Neural progenitor cell (in vitro differentiated cells): ENCODE measurements around the gene CTIF. TPM values are rescaled to one million over a fixed set of nuclear protein-coding genes. Genes with fewer than 3 reads are reported as not detected.

Experiments used
- DNase-seq: peaks from one replicate; pipeline ENCODE4 v3.0.0-alpha.2; 2016; ENCODE audit warnings: low spot score
- H2AFZ ChIP-seq: fragments of 200-600 bp; sonication (generic); replicated peaks from 2 replicates; pipeline ENCODE4 v1.6.1; 2016; ENCODE audit warnings: antibody characterized with exemption
- H3F3A ChIP-seq: fragments of 200-600 bp; sonication (generic); 2 replicates; pipeline ENCODE4 v1.6.1; 2016; ENCODE audit warnings: antibody characterized with exemption, low read depth
- H3K27ac ChIP-seq: fragments of 200-600 bp; sonication (generic); 2 replicates; pipeline ENCODE4 v1.5.1; 2016; ENCODE audit warnings: mild to moderate bottlenecking
- H3K27me3 ChIP-seq: fragments of 200-600 bp; sonication (generic); 2 replicates; pipeline ENCODE4 v1.6.1; 2016; ENCODE audit warnings: mild to moderate bottlenecking, moderate library complexity
- H3K36me3 ChIP-seq: fragments of 200-600 bp; sonication (generic); 2 replicates; pipeline ENCODE4 v1.5.1; 2016
- H3K4me1 ChIP-seq: fragments of 200-600 bp; sonication (generic); 2 replicates; pipeline ENCODE4 v1.6.1; 2016; ENCODE audit warnings: mixed run types
- H3K4me2 ChIP-seq: fragments of 200-600 bp; sonication (generic); 2 replicates; pipeline ENCODE4 v1.6.1; 2016
- H3K4me3 ChIP-seq: fragments of 200-600 bp; sonication (generic); 2 replicates; pipeline ENCODE4 v1.5.1; 2016
- H3K79me2 ChIP-seq: fragments of 200-600 bp; sonication (generic); 2 replicates; pipeline ENCODE4 v1.6.1; 2016; ENCODE audit warnings: low read depth
- H3K9ac ChIP-seq: fragments of 200-600 bp; sonication (generic); 2 replicates; pipeline ENCODE4 v1.6.1; 2016
- H3K9me3 ChIP-seq: fragments of 200-600 bp; sonication (generic); 2 replicates; pipeline ENCODE4 v1.5.1; 2016; ENCODE audit warnings: low read depth
- H4K20me1 ChIP-seq: fragments of 200-600 bp; sonication (generic); 2 replicates; pipeline ENCODE4 v1.6.1; 2016; ENCODE audit warnings: low read depth
- H3K27ac Mint-ChIP-seq: 3 replicates; pipeline ENCODE4 v1.8.0; 2021; ENCODE audit warnings: mixed read lengths
- H3K27me3 Mint-ChIP-seq: 2 replicates; pipeline ENCODE4 v1.8.0; 2022; ENCODE audit warnings: low read depth, mild to moderate bottlenecking, inconsistent platforms, moderate library complexity, mixed read lengths; ENCODE audit not compliant: insufficient read depth
- H3K36me3 Mint-ChIP-seq: 3 replicates; pipeline ENCODE4 v1.8.0; 2021; ENCODE audit warnings: mixed read lengths
- H3K4me1 Mint-ChIP-seq: 3 replicates; pipeline ENCODE4 v1.8.0; 2021; ENCODE audit warnings: mixed read lengths
- H3K4me3 Mint-ChIP-seq: 3 replicates; pipeline ENCODE4 v1.8.0; 2021; ENCODE audit warnings: mild to moderate bottlenecking, moderate library complexity, mixed read lengths
- H3K9me3 Mint-ChIP-seq: 3 replicates; pipeline ENCODE4 v1.8.0; 2020; ENCODE audit warnings: mixed read lengths
- CTCF ChIP-seq: fragments of 200-600 bp; sonication (generic); IDR thresholded peaks from 2 replicates; pipeline ENCODE4 v1.5.1; 2017; ENCODE audit warnings: antibody characterized with exemption, mild to moderate bottlenecking
- EZH2 ChIP-seq: fragments of 200-600 bp; sonication (generic); IDR thresholded peaks from 2 replicates; pipeline ENCODE4 v1.6.1; 2017; ENCODE audit warnings: antibody characterized with exemption, mild to moderate bottlenecking, moderate library complexity
- EZH2phosphoT487 ChIP-seq: fragments of 200-600 bp; sonication (generic); IDR thresholded peaks from 2 replicates; pipeline ENCODE4 v1.6.1; 2017; ENCODE audit warnings: antibody characterized with exemption
- total RNA-seq: library from RNA; depleted of rRNA; stranded (reverse); fragments of >200 nt; gene quantifications from 2 replicates; pipeline ENCODE4 v1.2.3, GENCODE V29; 2015; ENCODE audit warnings: low replicate concordance

CTIF gene
- total RNA-seq, 1 donor from 2014 or later = 17.6 TPM

DNA sequence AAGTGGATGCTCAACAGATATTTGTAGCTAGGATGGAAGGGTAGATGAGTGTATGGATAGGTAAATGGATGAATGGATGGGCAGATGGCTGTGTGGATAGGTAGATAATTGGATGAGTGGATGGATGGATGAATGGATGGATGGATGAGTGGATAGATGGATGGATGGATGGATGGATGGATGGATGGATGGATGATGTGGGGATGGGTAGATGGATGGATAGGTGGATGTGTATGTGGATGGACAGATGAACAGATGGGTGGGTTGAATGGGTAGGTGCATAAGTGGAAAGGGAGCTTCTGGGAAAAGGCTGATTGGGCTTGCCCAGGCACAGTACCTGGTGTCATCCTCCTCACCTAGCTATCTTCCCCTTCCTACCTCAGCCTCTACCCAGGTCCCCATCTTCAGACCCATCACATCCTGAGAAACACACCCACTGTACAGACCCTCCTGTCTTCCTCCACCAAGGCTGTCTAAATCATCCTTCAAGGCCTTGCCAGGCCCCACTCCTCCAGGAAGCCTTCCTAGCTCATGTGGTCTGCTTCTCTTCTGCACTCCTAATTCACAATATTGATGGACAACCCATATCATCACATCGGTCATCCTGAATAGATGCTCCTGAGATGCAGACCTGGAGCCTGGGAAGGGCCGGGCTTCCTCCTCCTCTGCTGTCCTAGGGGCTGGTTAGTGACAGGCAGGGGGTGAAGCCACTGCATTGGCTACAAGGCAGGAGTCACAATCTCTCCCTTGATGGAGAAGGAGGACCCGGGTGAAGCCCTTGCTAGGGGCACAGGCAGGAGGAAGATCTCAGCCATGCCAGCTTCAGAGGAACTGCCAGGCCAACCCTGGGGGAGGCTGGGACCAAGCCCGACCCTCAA lies 362.6 kb downstream of the CTIF start:
- Histone ChIP-seq H3K9ac (no peak overlapping the region), H2AFZ (no peak overlapping the region), H3K9me3 (no peaks in the 10 kb centered on the region), H3K36me3 (no peaks in the 10 kb centered on the region), H3K27ac (no peak overlapping the region), H3K4me3 (no peak overlapping the region), H3K4me2 (no peak overlapping the region), H3K79me2 (no peaks in the 10 kb centered on the region), H3F3A (no peaks in the 10 kb centered on the region), H3K27me3 (no peaks in the 10 kb centered on the region), H4K20me1 (no peaks in the 10 kb centered on the region), H3K4me1 (no peaks in the 10 kb centered on the region)
- no peak for DNase-seq
- Mint-ChIP-seq H3K27ac (no peak overlapping the region), H3K27me3 (peaks cover 13% of the 10 kb centered on the region), H3K4me3 (no peak overlapping the region), H3K9me3 (peaks cover 22% of the 10 kb centered on the region), H3K4me1 (peaks cover 16% of the 10 kb centered on the region), H3K36me3 (no peaks in the 10 kb centered on the region)
- TF ChIP-seq EZH2phosphoT487 = no peak

DNA sequence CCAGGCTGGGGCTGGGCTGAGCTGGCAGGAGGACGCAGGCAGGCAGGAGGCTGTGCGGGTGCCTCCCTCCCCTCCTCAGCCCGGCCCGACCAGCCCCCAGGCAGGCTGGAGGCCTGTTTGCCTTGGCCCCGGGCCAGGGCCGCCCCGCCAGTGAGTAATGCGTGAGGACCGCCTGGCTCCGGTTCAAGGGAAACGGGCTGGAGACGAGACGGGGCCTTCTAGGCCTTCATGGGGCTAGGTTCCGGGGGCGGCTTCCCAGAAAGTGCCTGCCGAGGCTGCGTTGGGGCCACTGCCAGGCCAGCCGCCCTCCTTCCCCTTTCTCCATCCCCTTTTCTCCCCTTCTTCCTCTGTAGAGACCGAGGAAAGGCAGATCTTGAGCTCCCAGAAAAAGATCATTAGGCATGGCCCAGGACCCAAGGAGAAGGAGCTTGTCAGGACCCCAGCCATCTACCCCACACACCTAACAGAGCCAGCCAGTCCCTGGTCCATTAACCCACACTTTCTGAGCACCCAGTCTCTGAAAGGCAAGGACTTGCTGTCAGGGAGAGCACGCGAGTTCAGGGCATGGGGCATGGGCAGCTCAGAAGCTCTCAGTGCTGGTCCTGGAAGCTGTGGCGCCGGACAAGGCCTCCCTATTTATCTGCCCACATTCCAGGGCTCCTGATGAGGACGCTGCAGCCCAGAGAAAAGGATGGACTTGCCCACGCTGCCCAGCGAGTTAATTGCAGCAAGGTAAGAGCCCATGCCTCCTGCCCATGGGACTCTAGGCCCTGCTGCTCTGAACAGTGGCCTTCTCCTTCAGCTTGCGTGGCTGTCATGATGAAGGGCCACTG lies 363.4 kb downstream of the CTIF start:
- Histone ChIP-seq H2AFZ (no peak overlapping the region), H3K9me3 (no peaks in the 10 kb centered on the region), H3K4me1 (no peaks in the 10 kb centered on the region), H3K27ac (no peak overlapping the region), H3K27me3 (no peaks in the 10 kb centered on the region), H3K79me2 (no peaks in the 10 kb centered on the region), H3K4me3 (no peak overlapping the region), H4K20me1 (no peaks in the 10 kb centered on the region), H3F3A (no peaks in the 10 kb centered on the region), H3K36me3 (no peaks in the 10 kb centered on the region), H3K9ac (no peak overlapping the region), H3K4me2 (no peak overlapping the region)
- Mint-ChIP-seq H3K27ac (peak overlapping the region; percentile 43), H3K36me3 (no peaks in the 10 kb centered on the region), H3K27me3 (peaks cover 13% of the 10 kb centered on the region), H3K4me1 (peaks cover 10% of the 10 kb centered on the region), H3K9me3 (peaks cover 22% of the 10 kb centered on the region), H3K4me3 (no peak overlapping the region)
- no peak for DNase-seq
- no peak for TF ChIP-seq EZH2
- no peak for TF ChIP-seq CTCF
- TF ChIP-seq EZH2phosphoT487 = no peak

DNA sequence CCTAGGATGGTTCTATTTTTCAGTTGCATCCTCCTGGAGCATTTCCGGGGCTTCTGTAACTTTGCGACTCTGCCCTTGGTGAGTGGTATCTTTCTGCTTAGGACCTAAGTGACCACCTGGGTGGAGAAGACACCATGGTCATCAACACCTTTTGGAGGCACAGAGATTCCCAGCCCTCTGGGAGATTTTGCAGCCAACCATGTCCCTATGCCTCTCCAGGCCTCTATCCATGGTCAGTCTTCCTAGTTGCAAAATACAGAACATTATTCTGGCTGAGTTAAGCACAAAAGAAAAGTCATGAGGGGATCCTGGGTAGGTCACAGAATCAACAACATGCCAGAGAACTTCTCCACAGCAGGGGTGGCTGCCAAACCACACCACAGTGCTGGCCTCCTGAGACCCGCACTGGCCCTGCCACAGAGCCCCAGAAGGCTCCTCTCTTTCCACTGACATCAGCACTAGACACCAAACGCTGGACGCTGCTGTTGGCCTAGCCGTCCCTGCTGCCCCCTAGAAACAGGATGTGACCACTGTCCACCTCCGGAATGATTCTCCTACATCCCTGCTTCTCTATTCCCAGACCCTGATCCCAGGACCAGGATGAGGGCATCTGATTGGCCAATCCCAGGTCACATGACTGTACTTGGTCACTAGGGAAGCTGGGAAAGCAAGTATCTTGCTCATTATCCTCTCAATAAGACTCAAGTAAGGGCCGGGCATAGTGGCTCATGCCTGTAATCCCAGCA lies 364.2 kb downstream of the CTIF start:
- H3K79me2 ChIP-seq = no peaks in the 10 kb centered on the region
- peaks cover 22% of the 10 kb centered on the region for H3K9me3 Mint-ChIP-seq
- H3K27ac Mint-ChIP-seq = peak overlapping the region; percentile 43
- no peak overlapping the region for H3K4me3 Mint-ChIP-seq
- TF ChIP-seq CTCF (no peak), EZH2phosphoT487 (no peak), EZH2 (no peak)
- no peak overlapping the region for H3K27ac ChIP-seq
- no peaks in the 10 kb centered on the region for H3K36me3 Mint-ChIP-seq
- H3K4me2 ChIP-seq = no peak overlapping the region
- H3K4me1 Mint-ChIP-seq = peaks cover 9% of the 10 kb centered on the region
- H3K27me3 ChIP-seq = no peaks in the 10 kb centered on the region
- H3K9me3 ChIP-seq = no peaks in the 10 kb centered on the region
- peaks cover 14% of the 10 kb centered on the region for H3K27me3 Mint-ChIP-seq
- no peaks in the 10 kb centered on the region for H3F3A ChIP-seq
- no peaks in the 10 kb centered on the region for H4K20me1 ChIP-seq
- no peaks in the 10 kb centered on the region for H3K36me3 ChIP-seq
- no peak overlapping the region for H3K9ac ChIP-seq
- DNase-seq = no peak
- no peaks in the 10 kb centered on the region for H3K4me1 ChIP-seq
- no peak overlapping the region for H3K4me3 ChIP-seq
- H2AFZ ChIP-seq = no peak overlapping the region
